Large intestine (tissue), 3 donors: ENCODE data around the gene TMX2. TPM values are rescaled to one million over a fixed set of nuclear protein-coding genes. Genes with fewer than 3 reads are reported as not detected.
A peak's percentile ranks its signal among the peaks of the same experiment; 100 is the strongest.

Source experiments
- DNase-seq, 2 donors: peaks; one replicate each; pipeline versions ENCODE4 v3.0.0 to v3.0.0-alpha.2; 2013
- H3K27ac ChIP-seq: one replicate; pipeline ENCODE4 v1.5.1; 2013; ENCODE audit warnings: low read length
- H3K27me3 ChIP-seq: 2 replicates; pipeline ENCODE4 v1.6.1; 2013; ENCODE audit warnings: low read length; ENCODE audit not compliant: control insufficient read depth, insufficient read depth
- H3K36me3 ChIP-seq: 2 replicates; pipeline ENCODE4 v1.6.1; 2013; ENCODE audit warnings: low read length; ENCODE audit not compliant: control insufficient read depth, insufficient read depth
- H3K4me1 ChIP-seq: one replicate; pipeline ENCODE4 v1.6.1; 2013; ENCODE audit warnings: low read length; ENCODE audit not compliant: control insufficient read depth, insufficient read depth
- H3K4me3 ChIP-seq: one replicate; pipeline ENCODE4 v1.5.1; 2013; ENCODE audit warnings: low read length
- H3K9me3 ChIP-seq: one replicate; pipeline ENCODE4 v1.6.1; 2013; ENCODE audit warnings: mild to moderate bottlenecking, low read depth, low read length, moderate library complexity; ENCODE audit not compliant: control insufficient read depth
- WGBS: methylation state at CpG from one replicate; pipeline ENCODE4 v1.1.5; 2013; ENCODE audit warnings: low lambda C conversion rate; ENCODE audit not compliant: insufficient coverage; 5-methylcytosine and 5-hydroxymethylcytosine counted together
- polyA plus RNA-seq: library from polyadenylated mRNA; unstranded; fragments of 120-200 nt; gene quantifications from one replicate; pipeline ENCODE4 v1.2.1, GENCODE V29; 2013

Gene TMX2
- polyA plus RNA-seq, 1 donor = 108 TPM

- no peaks in the 10 kb centered on the region for H3K9me3 ChIP-seq
- peak; percentile 96 to 97 for DNase-seq
- WGBS = no CpG with 5 or more reads among the region's 6 CpGs
- H3K4me1 ChIP-seq = peaks cover 87% of the 10 kb centered on the region
- no peaks in the 10 kb centered on the region for H3K27me3 ChIP-seq
- peak overlapping the region; percentile 92 for H3K27ac ChIP-seq
- peak overlapping the region; percentile 3 for H3K4me3 ChIP-seq
- H3K36me3 ChIP-seq = peaks cover 2% of the 10 kb centered on the region
These were observed 66.1 kb downstream of the TMX2 start for GRCh38 chr11:57778318-57779037.

DNA sequence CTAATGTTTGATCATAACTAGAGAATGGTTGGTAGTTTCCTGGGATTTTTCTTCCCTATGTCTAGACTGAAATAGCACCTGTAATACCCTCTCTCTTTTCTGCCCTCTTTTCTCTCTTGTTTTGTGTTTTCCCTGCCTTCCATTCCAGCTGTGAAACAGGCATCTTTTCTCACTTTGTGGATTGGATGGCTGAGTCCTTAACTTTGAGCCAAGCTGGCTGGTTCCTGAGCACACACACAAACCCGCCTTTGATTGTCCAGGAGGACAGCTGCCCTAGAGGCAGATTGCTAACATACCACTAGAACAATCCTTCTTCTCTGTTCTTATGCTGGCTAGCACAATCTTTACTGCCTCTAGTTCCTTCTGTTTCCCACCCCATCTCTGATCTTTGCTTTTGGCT lies 66.9 kb downstream of the TMX2 start:
- Histone ChIP-seq H3K9me3 (no peaks in the 10 kb centered on the region), H3K4me1 (peaks cover 86% of the 10 kb centered on the region), H3K27ac (peak overlapping the region; percentile 92), H3K4me3 (no peak overlapping the region), H3K36me3 (peaks cover 2% of the 10 kb centered on the region), H3K27me3 (no peaks in the 10 kb centered on the region)
- DNase-seq = peak in 1 of 2 donors; percentile 50
- no CpG with 5 or more reads among the region's 1 CpG for WGBS

DNA sequence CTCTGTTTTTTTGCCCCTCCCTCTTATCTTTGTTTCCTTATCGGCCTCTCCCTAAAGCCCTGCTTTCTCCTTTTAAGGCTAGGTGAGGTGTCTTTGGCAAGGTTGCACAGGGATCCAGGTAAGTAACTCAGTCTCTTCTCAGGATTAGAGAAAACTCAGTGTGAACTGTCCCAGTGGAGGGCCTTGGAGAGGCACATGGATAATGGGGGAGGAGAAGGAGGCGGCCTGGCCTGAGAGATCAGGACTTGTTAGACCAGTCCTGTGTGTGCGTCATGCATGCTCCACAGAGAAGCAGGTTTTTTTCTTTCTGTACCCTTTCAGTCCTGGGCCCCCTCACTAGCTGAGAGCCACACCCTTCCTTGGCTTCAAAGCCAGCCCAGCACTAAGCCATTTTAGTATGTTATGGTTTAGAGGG lies 69.1 kb downstream of the TMX2 start:
- Histone ChIP-seq H3K27ac (peak overlapping the region; percentile 92), H3K4me1 (peaks cover 91% of the 10 kb centered on the region), H3K36me3 (no peaks in the 10 kb centered on the region), H3K4me3 (no peak overlapping the region), H3K27me3 (no peaks in the 10 kb centered on the region), H3K9me3 (no peaks in the 10 kb centered on the region)
- DNase-seq = peak; percentile 83 to 93
- no CpG with 5 or more reads among the region's 3 CpGs for WGBS

GRCh38 chr11:57785072-57785471 lies 72.7 kb downstream of the TMX2 start:
- WGBS = 42% methylated on average over 2 of the region's 2 CpGs
- DNase-seq = no peak
- H3K36me3 ChIP-seq = no peaks in the 10 kb centered on the region
- no peaks in the 10 kb centered on the region for H3K27me3 ChIP-seq
- H3K4me3 ChIP-seq = no peak overlapping the region
- peaks cover 87% of the 10 kb centered on the region for H3K4me1 ChIP-seq
- H3K9me3 ChIP-seq = no peaks in the 10 kb centered on the region
- H3K27ac ChIP-seq = no peak overlapping the region

GRCh38 chr11:57786436-57786835 lies 74.0 kb downstream of the TMX2 start:
- DNase-seq = no peak
- whole genome bisulfite sequencing = 92% methylated on average over 2 of the region's 4 CpGs
- Histone ChIP-seq H3K36me3 (peaks cover 5% of the 10 kb centered on the region), H3K27me3 (no peaks in the 10 kb centered on the region), H3K9me3 (no peaks in the 10 kb centered on the region), H3K4me3 (no peak overlapping the region), H3K4me1 (peaks cover 81% of the 10 kb centered on the region), H3K27ac (peak overlapping the region; percentile 85)

DNA sequence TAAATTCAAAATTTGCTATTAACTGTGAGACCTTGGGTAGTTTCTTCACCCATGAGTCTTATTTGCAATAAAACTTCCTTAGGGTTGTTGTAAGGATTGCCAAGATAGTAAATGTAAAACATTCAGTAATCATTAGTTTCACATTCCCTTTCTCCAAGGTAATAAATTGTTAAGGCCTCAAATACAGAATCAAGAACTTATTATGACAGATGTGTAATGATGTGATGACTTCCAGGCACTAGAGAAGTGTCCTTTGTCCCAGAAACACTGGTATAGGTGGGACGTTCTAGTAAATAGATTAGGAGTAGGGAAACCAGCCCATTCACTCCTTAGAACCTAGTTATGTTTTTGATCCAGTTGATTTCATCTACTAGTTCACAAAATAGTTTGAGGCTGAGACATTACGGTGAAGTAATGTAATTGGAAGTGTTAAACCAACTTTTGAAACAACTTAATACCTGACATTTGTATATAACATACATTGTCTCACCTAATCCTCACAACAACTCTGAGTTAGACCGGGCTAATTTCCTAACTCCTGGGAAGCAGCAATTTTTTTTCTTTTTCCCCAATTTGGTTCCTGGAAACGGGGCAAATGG lies 74.7 kb downstream of the TMX2 start:
- Histone ChIP-seq H3K9me3 (no peaks in the 10 kb centered on the region), H3K4me3 (no peak overlapping the region), H3K27ac (peak overlapping the region; percentile 85), H3K4me1 (peaks cover 80% of the 10 kb centered on the region), H3K27me3 (no peaks in the 10 kb centered on the region), H3K36me3 (peaks cover 11% of the 10 kb centered on the region)
- WGBS = no CpG with 5 or more reads among the region's 4 CpGs
- peak in 1 of 2 donors; percentile 60 for DNase-seq

- WGBS = no CpG with 5 or more reads among the region's 6 CpGs
- peak; percentile 73 to 89 for DNase-seq
- H3K9me3 ChIP-seq = no peaks in the 10 kb centered on the region
- peak overlapping the region; percentile 85 for H3K27ac ChIP-seq
- peaks cover 78% of the 10 kb centered on the region for H3K4me1 ChIP-seq
- peaks cover 13% of the 10 kb centered on the region for H3K36me3 ChIP-seq
- H3K27me3 ChIP-seq = no peaks in the 10 kb centered on the region
- no peak overlapping the region for H3K4me3 ChIP-seq
These were observed 75.7 kb downstream of the TMX2 start for GRCh38 chr11:57787920-57788702.

GRCh38 chr11:57788703-57789088 lies 76.3 kb downstream of the TMX2 start:
- no peaks in the 10 kb centered on the region for H3K27me3 ChIP-seq
- peaks cover 17% of the 10 kb centered on the region for H3K36me3 ChIP-seq
- H3K4me1 ChIP-seq = peaks cover 81% of the 10 kb centered on the region
- DNase-seq = peak in 1 of 2 donors; percentile 61
- no peaks in the 10 kb centered on the region for H3K9me3 ChIP-seq
- no peak overlapping the region for H3K4me3 ChIP-seq
- peak overlapping the region; percentile 85 for H3K27ac ChIP-seq

Other genes with a start within 250 kb of the TMX2 start
- gene SLC43A1, start 196.9 kb upstream of the TMX2 start, polyA plus RNA-seq = 16.0 TPM
- gene TIMM10, start 181.8 kb upstream of the TMX2 start, polyA plus RNA-seq = 29.8 TPM
- 0.58 TPM for gene SMTNL1, start 175.0 kb upstream of the TMX2 start, polyA plus RNA-seq
- 60.3 TPM for gene UBE2L6, start 144.9 kb upstream of the TMX2 start, polyA plus RNA-seq
- 48.9 TPM for gene SERPING1, start 114.9 kb upstream of the TMX2 start, polyA plus RNA-seq
- gene YPEL4, start 62.7 kb upstream of the TMX2 start, polyA plus RNA-seq = 2.6 TPM
- gene CLP1, start 54.8 kb upstream of the TMX2 start, polyA plus RNA-seq = 13.8 TPM
- 46.4 TPM for gene ZDHHC5, start 44.5 kb upstream of the TMX2 start, polyA plus RNA-seq
- 14.4 TPM for gene MED19, start 378 bp upstream of the TMX2 start, polyA plus RNA-seq
- gene SELENOH, start 28.9 kb downstream of the TMX2 start, polyA plus RNA-seq = 115 TPM
- gene BTBD18, start 39.2 kb downstream of the TMX2 start, polyA plus RNA-seq = 0.09 TPM
- gene CTNND1, start 49.2 kb downstream of the TMX2 start, polyA plus RNA-seq = 224 TPM